ENCODE measurements around the gene SYT12. TPM values are rescaled to one million over a fixed set of nuclear protein-coding genes. Genes with fewer than 3 reads are reported as not detected.

SYT12 gene
- total and polyA plus RNA-seq, 2 of the 8 experiments (the other 6 are each of a cell fraction or from before 2014, with no cell fraction given): 1.4 to 3.3 TPM

DNA sequence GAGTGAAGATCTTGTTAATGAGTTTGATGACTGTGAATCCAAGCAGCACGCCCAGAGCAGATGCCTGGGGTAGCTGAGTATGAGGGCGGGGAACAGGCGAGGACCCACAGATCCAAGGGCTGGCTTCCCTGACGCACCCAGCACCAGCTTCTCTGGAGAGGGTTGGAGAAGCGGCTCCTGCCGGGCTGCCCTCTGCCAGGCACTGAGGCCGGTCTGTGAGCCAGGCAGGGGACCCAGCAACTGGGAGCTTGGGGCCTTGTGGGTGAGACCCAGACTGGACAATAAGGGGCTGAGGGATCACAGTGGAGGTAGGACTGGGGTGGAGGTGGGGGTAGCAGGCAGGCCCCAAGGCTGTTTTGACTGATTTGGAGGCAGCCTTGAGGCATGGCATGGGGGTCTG, 8.6 kb upstream of the SYT12 start:
- Histone ChIP-seq H3K18ac (ENCODE audit: extremely low read depth, low read length) (no peak overlapping the region), H2BK12ac (ENCODE audit: low read depth, low read length) (no peak overlapping the region), H4K5ac (ENCODE audit: insufficient read length, low read depth, low read length) (no peak overlapping the region), H3K9ac (replicated peaks in 1 of 4; ENCODE audit: extremely low read depth in 1 of 4, low read depth in 3 of 4, low read length in 3 of 4) (no peak overlapping the region), H3K4me1 (replicated peaks in 1 of 4; ENCODE audit: control insufficient read depth in 3 of 4, insufficient read depth in 4 of 4, low read length in 3 of 4) (peaks cover 0 to 7% (median 3%) of the 10 kb centered on the region in 4 experiments; a peak in 4 of 7 replicates), H3K23me2 (ENCODE audit: low read depth, low read length) (no peaks in the 10 kb centered on the region), H3K79me1 (ENCODE audit: low read depth, low read length) (no peaks in the 10 kb centered on the region), H3K4me3 (ENCODE audit: extremely low read depth in 1 of 4, insufficient read depth in 2 of 4, low read depth in 3 of 4, low read length in 4 of 4) (no peak overlapping the region), H4K20me1 (replicated peaks in 1 of 2; ENCODE audit: control insufficient read depth in 1 of 2, insufficient read depth in 2 of 2, low read length in 2 of 2) (no peaks in the 10 kb centered on the region), H3K79me2 (ENCODE audit: control insufficient read depth in 1 of 2, insufficient read depth in 2 of 2, low read length in 2 of 2) (no peaks in the 10 kb centered on the region), H3K27ac (ENCODE audit: low read depth, low read length) (no peak overlapping the region), H3K23ac (ENCODE audit: insufficient read length) (no peak overlapping the region), H3K14ac (ENCODE audit: insufficient read length) (no peak overlapping the region), H3K4ac (replicated peaks; ENCODE audit: insufficient read length, low read depth, low read length) (no peak overlapping the region), H3K27me3 (replicated peaks in 1 of 4; ENCODE audit: control insufficient read depth in 3 of 4, extremely low read depth in 1 of 4, insufficient read depth in 3 of 4, low read length in 3 of 4) (no peaks in the 10 kb centered on the region), H2BK15ac (ENCODE audit: low read length) (no peak overlapping the region), H2AK5ac (ENCODE audit: low read depth, low read length) (no peak overlapping the region), H2AFZ (ENCODE audit: low read length) (no peak overlapping the region), H4K8ac (ENCODE audit: extremely low read depth, insufficient read depth, low read length) (no peak overlapping the region), H3K56ac (replicated peaks; ENCODE audit: insufficient read length, low read depth, low read length) (no peak overlapping the region), H2BK20ac (ENCODE audit: low read length) (no peak overlapping the region), H4K91ac (replicated peaks; ENCODE audit: insufficient read length, low read length) (no peak overlapping the region), H2BK120ac (replicated peaks; ENCODE audit: low read depth, low read length) (no peak overlapping the region), H3K4me2 (ENCODE audit: insufficient read depth in 1 of 2, low read depth in 2 of 2, low read length in 2 of 2) (no peak overlapping the region), H3K9me3 (ENCODE audit: insufficient read depth in 2 of 2, low read depth in 1 of 2, low read length in 1 of 2) (no peaks in the 10 kb centered on the region), H3K36me3 (ENCODE audit: control insufficient read depth in 2 of 4, insufficient read depth in 4 of 4, low read length in 3 of 4) (no peaks in the 10 kb centered on the region), H2BK5ac (ENCODE audit: low read depth, low read length) (no peak overlapping the region)
- 91% methylated on average over 7 of the region's 7 CpGs; no CpG with 5 or more reads in 1 of the 2 experiments for WGBS, 2 experiments (ENCODE audit: extremely low coverage in 1 of 2, insufficient coverage in 1 of 2, insufficient read length in 1 of 2, insufficient replicate concordance in 2 of 2, low coverage in 1 of 2, low lambda C conversion rate in 2 of 2, missing lambda C conversion rate in 1 of 2)
- FAIRE-seq (no peak), DNase-seq (ENCODE audit: low read depth in 1 of 2, low spot score in 2 of 2) (no peak)
- ChIA-PET CTCF (ENCODE audit: partially characterized antibody) (interaction anchor here (0.5 to 1.5 kb wide), 4 partner anchors 8 to 38 kb away, joined by 3 to 6 read pairs (median 4); no protein-coding TSS in a partner anchor), POLR2A (ENCODE audit: partially characterized antibody) (interaction anchor here (1.4 to 2.0 kb wide), 3 partner anchors 9 to 27 kb away, joined by 4 to 6 read pairs (median 4); partner anchors contain the start of gene SYT12)
- no peak for TF ChIP-seq CREB1 (IDR thresholded peaks at IDR 0.05)
